ENCODE data around the gene EEF1A2.

Gene EEF1A2

DNA sequence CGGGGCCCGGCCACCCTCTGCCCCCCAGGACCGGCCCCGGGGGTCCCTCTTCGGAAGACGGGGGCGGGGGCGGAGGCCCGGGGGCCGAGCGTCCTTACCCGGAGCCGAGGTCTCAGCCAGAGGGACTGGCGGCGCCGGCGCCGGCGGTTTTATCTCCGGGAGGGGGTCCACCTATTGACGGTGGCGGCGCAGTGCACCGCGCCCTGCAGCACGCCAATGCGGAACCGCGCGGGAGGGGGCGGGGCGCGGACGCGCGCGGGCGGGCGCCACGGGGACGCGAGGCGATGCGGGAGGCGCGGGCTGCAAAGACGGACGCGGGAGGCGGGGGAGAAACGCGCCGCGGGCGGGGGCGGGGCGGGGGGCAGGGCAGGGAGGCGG lies at the start of gene EEF1A2:
TSS of gene EEF1A2 (minus strand) at position 124 of the 378 bp plus-strand sequence. CDS start 1,320 bp downstream, outside the sequence.
- H3K4me3 ChIP-seq (replicated peaks in 1 of 2; ENCODE audit: low read depth in 2 of 2, low read length in 2 of 2) = no peak within 1 kb of the TSS
- no peak for DNase-seq (ENCODE audit: low read depth in 2 of 2)
- TF ChIP-seq, protein P1, sequence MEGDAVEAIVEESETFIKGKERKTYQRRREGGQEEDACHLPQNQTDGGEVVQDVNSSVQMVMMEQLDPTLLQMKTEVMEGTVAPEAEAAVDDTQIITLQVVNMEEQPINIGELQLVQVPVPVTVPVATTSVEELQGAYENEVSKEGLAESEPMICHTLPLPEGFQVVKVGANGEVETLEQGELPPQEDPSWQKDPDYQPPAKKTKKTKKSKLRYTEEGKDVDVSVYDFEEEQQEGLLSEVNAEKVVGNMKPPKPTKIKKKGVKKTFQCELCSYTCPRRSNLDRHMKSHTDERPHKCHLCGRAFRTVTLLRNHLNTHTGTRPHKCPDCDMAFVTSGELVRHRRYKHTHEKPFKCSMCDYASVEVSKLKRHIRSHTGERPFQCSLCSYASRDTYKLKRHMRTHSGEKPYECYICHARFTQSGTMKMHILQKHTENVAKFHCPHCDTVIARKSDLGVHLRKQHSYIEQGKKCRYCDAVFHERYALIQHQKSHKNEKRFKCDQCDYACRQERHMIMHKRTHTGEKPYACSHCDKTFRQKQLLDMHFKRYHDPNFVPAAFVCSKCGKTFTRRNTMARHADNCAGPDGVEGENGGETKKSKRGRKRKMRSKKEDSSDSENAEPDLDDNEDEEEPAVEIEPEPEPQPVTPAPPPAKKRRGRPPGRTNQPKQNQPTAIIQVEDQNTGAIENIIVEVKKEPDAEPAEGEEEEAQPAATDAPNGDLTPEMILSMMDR (IDR thresholded peaks at IDR 0.05; ENCODE audit: low read depth, low read length) = no peak

DNA sequence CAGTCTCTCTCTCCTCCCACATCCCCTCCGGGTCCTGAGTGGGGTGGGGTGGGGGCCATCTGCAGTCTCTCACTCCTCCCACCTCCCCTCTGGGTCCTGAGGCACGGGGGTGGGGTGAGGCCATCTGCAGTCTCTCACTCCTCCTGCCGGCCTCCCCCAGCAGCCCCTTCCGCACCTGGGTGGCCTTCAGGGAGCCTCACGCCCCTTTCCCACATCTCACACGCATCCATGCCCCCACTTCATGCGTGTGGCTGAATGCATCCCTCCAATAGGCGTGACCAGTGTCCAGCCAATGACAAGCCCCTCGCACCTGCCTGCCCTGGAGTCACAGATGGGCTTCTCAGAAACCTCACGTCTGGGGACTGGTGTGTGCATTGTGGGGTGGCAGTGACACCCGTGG lies 49.7 kb upstream of the EEF1A2 start:
- H3K4me3 ChIP-seq (replicated peaks in 1 of 2; ENCODE audit: low read depth in 2 of 2, low read length in 2 of 2) = no peak overlapping the region
- DNase-seq (ENCODE audit: low read depth in 2 of 2) = no peak
- TF ChIP-seq, protein P1 (IDR thresholded peaks at IDR 0.05; ENCODE audit: low read depth, low read length) = no peak

DNA sequence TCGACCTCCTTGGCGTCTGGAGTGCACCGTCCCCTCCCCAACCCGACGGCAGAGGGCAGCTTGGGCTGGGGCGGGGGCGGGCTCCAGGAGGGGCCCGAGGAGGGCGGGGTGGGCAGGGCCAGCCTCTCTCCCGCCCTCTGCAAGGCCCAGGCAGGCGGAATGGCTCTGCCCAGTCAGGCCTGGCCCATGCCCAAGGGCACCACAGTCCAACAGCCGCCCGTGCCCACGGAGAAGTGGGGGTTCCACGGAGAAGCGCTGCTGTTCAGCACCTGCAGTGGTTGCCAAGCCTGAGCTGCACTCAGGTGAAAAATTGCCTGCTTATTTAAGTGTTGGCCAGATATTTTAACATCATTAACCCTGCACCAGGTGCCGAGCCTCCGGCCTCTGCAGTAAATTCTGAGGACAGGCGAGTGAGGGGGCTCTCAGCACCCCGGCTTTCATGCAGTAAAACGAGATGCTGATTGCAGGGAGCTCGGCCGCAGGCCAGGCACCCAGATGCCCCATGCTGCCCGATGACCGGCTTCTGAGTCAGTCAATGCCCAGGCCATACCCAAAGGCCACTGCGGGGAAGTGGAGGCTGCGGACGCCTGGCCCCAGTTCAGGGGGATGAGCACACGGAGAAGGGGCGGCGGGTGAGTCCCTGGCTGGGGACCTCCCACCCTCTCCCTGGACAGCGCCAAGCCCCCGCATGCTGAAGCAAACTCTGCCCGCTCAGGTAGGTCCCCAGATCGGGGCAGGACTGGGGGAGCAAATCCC lies 49.0 kb upstream of the EEF1A2 start, which contains the start of gene SRMS:
TSS of gene SRMS (minus strand) at position 25 of the 756 bp plus-strand sequence. CDS start 286 bp downstream, outside the sequence.
- no peak for DNase-seq (ENCODE audit: low read depth in 2 of 2)
- H3K4me3 ChIP-seq (replicated peaks in 1 of 2; ENCODE audit: low read depth in 2 of 2, low read length in 2 of 2) = no peak within 1 kb of the TSS
- TF ChIP-seq, protein P1 (IDR thresholded peaks at IDR 0.05; ENCODE audit: low read depth, low read length) = no peak

DNA sequence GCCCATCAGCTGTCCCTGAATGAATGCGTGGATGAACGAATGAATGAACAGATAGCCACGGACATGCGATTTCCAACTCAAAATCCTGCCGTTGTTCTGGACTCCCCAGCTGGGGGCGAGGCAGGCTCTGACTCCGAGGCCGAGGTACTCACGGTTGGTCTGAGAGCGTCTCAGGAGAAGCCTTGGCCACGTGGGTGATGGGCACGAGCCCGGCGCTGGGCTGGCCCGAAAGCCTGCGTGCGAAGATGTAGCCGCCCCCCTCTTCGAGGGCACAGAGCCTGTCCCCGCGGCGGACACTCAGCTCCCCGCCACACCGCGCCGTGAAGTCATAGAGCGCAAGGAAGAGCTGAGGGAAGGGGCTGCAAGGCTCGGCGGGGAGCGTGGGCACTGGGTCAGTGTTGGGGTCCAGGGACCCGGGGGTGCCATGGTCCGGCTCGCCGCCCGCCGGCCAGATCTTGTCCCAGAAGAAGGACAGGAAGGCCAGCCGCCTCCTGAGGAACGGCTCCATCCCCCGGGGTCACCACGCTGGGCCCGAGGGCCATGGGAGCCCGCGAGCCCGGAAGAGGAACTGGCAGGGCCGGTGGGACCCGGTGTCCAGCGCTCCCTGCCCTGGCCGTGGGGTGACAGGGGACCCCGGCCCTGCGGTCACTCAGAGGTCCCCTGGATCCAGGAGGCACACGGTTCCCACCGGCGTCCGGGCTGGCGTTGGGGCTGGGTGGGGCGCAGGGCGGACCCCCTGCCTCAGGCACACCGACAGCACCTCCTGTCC lies 48.3 kb upstream of the EEF1A2 start:
- DNase-seq (ENCODE audit: low read depth in 2 of 2) = no peak
- TF ChIP-seq, protein P1 (IDR thresholded peaks at IDR 0.05; ENCODE audit: low read depth, low read length) = no peak
- no peak overlapping the region for H3K4me3 ChIP-seq (replicated peaks in 1 of 2; ENCODE audit: low read depth in 2 of 2, low read length in 2 of 2)

DNA sequence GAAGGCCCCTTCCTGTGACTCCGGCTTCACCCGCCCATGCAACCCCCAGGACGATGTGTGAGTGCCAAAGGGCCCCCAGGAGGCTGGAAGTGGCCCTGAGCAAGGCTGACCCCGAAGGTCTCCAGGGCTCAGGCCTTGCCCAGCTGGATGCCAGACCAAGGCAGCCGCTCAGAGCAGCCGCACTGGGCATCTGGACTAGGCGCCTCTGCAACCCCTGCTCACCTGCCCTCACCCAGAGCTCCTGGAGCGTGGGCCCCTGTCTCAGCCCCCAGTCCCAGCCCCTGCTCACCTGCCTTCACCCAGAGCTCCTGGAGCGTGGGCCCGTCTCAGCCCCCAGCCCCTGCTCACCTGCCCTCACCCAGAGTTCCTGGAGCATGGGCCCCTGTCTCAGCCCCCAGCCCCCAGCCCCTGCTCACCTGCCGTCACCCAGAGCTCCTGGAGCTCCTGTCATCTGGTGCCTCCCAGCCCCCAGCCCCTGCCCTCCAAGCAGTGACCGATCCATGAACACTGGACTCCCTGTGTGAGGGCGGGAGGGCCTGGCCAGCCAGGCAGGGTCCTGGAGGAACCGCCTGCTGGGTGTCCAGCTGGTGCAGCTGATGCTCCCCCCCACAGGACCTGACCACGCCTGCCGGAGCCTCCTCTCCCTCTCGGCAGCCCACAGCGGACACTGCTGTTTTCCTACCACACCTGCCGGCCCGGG lies 47.5 kb upstream of the EEF1A2 start:
- DNase-seq (ENCODE audit: low read depth in 2 of 2) = no peak
- no peak overlapping the region for H3K4me3 ChIP-seq (replicated peaks in 1 of 2; ENCODE audit: low read depth in 2 of 2, low read length in 2 of 2)
- TF ChIP-seq, protein P1 (IDR thresholded peaks at IDR 0.05; ENCODE audit: low read depth, low read length) = no peak

DNA sequence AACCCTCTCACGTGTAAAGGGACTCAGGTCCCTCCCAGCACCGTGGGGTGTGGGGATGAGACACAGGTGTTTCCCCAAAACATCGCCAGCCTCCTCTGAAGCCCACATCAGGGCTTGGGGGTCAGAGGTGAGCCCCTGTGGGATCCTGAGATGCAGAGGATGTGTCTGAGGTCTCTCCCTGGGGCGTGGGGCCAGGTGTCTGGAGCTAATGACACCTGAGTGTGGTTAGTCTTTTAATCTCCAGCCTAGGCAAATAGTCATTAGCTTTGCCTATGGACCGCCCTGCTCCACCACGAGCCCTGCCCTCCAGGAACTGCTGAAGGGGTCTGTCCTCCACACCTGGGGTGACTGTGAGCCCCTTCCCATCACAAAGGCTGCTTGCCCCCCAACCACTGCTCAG lies 46.9 kb upstream of the EEF1A2 start:
- H3K4me3 ChIP-seq (replicated peaks in 1 of 2; ENCODE audit: low read depth in 2 of 2, low read length in 2 of 2) = no peak overlapping the region
- TF ChIP-seq, protein P1 (IDR thresholded peaks at IDR 0.05; ENCODE audit: low read depth, low read length) = no peak
- DNase-seq (ENCODE audit: low read depth in 2 of 2) = no peak

Measured in cardiac fibroblast (primary cell).